Fibroblast of gingiva (primary cell): ENCODE measurements around the gene DBN1.

Experiments
- DNase-seq: peaks from one replicate; pipeline ENCODE4 v3.0.0-alpha.2; 2011; ENCODE audit warnings: low read depth

DBN1 gene

GRCh38 chr5:177443144-177443983 is 30.1 kb downstream of the DBN1 start:
- no peak for DNase-seq

DNA sequence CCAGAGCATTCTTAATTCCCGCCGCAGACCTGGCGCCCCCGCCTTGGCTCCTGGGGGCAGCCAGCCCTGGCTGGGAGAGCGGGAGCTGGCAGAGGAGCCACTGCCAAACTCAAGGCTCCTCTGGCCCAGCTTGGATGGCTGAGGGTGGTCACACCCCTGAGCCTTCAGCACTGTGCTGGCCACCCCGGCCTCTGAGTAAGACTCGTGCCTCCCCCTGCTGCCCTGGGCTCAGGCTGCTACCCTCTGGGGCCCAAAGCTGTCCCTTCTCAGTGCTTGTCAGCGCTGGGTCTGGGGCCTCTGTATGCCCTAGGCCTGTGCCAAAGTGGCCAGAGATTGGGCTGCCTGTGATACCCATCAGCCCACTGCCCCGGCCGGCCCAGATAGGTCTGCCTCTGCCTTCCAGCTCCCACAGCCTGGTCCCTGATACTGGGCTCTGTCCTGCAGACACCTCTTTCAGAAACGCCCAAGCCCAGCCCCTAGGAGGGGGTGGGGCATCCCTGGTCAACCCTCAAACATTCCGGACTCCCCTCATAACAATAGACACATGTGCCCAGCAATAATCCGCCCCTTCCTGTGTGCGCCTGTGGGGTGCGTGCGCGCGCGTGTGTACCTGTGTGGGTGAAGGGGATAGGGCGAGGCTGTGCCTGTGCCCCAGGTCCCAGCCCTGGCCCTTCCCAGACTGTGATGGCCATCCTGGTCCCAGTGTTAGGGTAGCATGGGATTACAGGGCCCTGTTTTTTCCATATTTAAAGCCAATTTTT is 31.2 kb downstream of the DBN1 start:
- no peak for DNase-seq

DNA sequence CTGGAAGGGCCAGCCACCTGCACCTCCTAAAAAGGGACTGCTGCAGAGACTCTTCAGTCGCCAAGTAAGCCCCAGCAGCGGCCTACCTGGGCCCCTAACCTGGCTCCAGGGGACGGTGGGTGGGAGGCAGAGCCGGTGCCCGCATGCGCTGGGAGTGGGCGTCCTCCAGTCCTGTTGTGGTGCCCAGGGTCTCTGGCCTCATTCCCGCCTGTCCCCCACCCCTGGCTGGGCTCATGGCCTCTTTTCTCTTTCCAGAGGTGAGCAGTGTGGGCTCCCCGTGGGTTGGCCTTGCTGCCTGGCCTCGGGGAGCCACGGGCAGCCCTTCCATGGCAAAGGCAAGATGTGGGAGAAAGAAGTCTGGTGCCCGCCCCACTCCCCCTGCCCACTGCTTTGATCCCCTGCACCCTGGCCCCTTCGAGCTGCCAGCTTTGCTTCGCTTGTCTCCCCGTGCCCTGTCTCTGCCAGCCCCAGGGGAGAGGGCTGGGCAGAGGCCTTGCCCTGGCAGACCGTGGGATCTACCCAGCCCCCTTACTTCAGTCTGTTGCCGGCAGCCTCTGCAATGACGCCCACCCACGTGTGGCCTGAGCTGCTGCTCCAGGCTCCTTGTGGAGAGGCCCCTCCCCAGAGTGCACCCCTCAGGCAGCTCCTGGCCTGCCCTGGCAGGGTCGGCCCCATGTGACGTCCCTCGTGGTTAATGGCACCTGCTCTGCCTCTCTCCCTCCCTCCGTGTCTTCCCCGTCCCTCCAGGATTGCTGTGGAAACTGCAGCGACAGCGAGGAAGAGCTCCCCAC is 32.2 kb downstream of the DBN1 start:
- DNase-seq, result no peak

- DNase-seq, result no peak
Measured at GRCh38 chr5:177440211-177440989, 33.0 kb downstream of the DBN1 start.

DNA sequence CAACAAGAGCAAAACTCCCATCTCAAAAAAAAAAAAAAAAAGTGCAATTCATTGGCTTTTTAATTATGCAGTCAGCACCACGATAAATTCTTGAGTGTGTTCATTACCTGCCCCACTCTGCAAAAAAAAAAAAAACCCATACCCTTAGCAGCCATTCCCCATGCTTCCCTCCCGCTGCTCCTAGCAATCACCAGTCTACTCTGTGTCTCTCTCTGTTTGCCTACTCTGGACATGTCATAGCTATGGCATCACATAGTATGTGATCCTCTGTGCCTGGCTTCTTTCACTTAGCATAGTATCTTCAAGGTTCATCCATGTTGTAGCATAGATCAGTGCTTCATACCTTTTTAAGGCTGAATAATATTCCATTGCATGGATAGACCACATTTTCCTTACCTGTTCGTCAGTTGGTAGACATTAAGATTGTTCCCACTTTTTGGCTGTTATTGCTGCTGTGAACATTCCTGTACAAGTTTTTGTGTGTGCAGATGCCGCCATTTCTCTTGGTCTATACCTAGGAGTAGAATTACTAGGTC is 33.8 kb downstream of the DBN1 start:
- DNase-seq, result no peak

DNA sequence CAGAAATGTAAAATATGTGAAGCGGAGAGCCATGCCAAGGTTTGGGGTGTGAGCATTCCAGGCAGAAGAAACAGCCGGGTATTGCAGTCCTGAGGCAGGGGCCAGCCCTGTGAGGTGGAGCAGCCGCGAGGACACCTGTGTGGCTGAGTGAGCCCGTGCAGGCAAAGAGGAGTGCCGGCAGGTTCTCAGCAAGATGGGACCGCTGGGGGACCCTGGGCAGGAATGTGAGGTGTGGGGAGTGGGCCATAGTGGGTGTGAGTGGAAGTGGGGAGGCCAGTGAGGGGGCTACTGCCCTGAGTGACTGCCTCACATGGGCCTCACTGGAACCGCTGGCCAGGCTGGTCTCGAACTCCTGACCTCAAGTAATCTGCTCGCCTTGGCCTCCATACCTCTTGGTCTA is 35.0 kb downstream of the DBN1 start:
- DNase-seq, result no peak

- no peak for DNase-seq
Measured at GRCh38 chr5:177437623-177438022, 35.8 kb downstream of the DBN1 start.

- DNase-seq, result no peak
Measured at GRCh38 chr5:177435847-177436536, 37.4 kb downstream of the DBN1 start.

DNA sequence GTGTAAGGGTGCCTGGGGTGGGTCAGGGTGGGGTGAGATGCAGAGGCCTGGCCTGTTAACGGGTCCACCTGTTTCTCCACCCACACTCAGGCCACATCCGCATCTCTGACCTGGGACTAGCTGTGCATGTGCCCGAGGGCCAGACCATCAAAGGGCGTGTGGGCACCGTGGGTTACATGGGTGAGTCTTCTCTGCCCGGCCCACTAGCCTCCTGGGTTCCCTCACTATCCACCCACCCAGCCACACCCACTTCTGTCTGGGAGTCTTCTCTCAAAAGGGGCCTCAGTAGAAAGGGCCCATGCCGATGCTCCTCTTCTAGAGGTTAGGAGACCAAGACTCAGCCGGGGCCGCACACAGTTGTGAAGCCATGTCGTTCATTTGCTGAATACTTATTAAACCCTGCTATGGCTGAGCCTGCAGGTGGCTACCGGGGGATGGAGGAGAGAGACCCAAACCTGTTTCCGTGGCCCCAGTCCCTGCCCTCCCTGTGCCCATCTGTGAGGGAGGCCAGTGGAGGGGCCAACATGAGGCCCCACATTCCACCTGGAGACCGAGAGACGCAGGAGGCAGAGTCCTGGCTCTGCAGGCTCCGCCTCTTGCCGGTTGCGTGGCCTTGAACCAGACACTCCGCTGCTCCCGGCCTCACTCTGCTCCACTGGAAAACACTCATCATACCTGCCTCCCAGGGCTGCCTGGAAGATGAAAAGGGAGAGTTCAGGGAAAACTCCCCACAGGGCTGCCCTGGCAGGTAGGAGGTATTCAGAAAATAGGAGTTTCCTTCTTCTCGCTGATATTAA is 38.3 kb downstream of the DBN1 start:
- DNase-seq, result no peak

- DNase-seq, result no peak
Measured at GRCh38 chr5:177434437-177434836, 39.0 kb downstream of the DBN1 start.

GRCh38 chr5:177433658-177434217 is 39.7 kb downstream of the DBN1 start:
- DNase-seq, result no peak

GRCh38 chr5:177432839-177433657 is 40.4 kb downstream of the DBN1 start:
- no peak for DNase-seq

DNA sequence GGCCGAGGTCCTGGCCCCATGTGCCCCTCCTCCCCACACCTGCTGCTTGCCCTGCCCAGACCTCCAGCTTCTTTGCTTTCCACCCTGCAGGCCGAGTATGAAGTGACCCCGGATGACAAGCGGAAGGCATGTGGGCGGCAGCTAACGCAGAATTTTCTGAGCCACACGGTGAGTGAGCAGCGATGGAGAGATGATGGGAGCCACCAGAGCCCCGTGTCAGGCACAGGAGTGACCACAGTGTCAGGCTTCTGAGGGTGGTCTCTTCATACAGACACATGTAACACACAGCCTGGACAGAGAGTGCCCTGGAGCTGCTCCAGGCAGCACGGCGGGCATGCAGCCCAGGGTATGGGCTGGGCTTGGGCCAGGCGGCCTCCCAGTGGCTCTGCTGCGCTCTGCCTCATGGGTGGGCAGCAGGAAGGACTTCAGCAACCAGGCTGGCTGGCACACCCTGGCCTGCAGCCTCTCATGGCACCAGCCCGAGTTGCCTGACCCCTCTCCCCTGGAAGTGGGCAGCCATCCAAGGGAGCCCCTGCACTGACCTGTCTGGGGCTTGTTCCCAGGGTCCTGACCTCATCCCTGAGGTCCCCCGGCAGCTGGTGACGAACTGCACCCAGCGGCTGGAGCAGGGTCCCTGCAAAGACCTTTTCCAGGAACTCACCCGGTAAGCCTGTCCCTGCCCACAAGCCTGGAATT is 41.1 kb downstream of the DBN1 start:
- no peak for DNase-seq

DNA sequence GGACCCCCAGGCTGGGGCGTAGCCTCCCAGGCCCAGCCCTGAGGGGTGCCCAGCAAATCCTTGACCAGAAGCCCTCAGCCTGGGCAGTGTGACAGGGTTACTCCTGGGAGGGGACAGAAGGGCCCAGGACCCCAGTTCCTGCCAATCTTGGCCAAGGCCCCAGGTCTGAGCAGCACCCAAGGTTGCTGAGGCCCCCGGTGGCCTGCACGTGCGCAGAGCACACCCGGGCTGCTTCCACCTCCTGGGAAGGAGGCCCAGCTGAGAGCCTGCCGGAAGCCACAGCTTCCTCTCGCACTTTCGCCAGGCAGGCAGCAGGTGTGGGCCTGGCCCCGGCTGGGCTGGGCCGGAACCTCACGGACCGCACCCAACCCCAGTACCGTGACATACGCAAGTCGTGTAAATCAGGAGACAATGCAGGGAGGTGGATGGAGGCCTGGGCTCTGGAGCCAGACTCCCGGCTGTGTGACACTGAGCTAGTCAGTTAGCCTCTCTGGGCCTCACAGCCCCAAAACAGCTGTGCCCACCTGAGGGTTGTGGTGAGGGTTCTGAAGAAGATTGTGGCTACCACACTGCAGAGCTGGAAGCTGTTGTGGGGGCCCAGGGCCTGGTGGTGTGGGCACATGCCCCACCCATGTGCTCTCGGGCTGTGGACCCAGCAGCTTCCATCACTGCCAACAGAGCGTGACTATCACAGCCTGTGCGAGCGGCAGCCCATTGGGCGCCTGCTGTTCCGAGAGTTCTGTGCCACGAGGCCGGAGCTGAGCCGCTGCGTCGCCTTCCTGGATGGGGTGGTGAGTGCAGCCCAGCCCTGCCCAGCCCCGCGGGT is 41.9 kb downstream of the DBN1 start:
- no peak for DNase-seq

- DNase-seq, result no peak
Measured at GRCh38 chr5:177430972-177431316, 42.5 kb downstream of the DBN1 start.

- no peak for DNase-seq
Measured at GRCh38 chr5:177430140-177430951, 43.1 kb downstream of the DBN1 start.
